H9 (cell line): ENCODE measurements around the gene NPAT. TPM values are rescaled to one million over a fixed set of nuclear protein-coding genes. Genes with fewer than 3 reads are reported as not detected.

Source experiments
- DNase-seq: peaks from one replicate; pipeline ENCODE4 v3.0.0-alpha.2; 2017
- H2AFZ ChIP-seq: one replicate; pipeline ENCODE4 v1.6.1; 2013; ENCODE audit warnings: mild to moderate bottlenecking, low read length, control low read depth, moderate library complexity
- H2AK5ac ChIP-seq: 2 replicates; pipeline ENCODE4 v1.6.1; 2013; ENCODE audit warnings: low read length, control low read depth, mixed read lengths; ENCODE audit not compliant: insufficient read length
- H2BK120ac ChIP-seq: one replicate; pipeline ENCODE4 v1.6.1; 2013; ENCODE audit warnings: low read depth, mild to moderate bottlenecking, low read length, control low read depth, inconsistent platforms; ENCODE audit not compliant: poor library complexity, severe bottlenecking
- H2BK12ac ChIP-seq: 2 replicates; pipeline ENCODE4 v1.6.1; 2013; ENCODE audit warnings: low read length, control low read depth, mixed read lengths, low read depth; ENCODE audit not compliant: insufficient read length
- H2BK15ac ChIP-seq: 2 replicates; pipeline ENCODE4 v1.6.1; 2013; ENCODE audit warnings: low read depth, low read length, control low read depth
- H2BK20ac ChIP-seq: one replicate; pipeline ENCODE4 v1.6.1; 2013; ENCODE audit warnings: low read depth, mild to moderate bottlenecking, low read length, control low read depth, inconsistent platforms; ENCODE audit not compliant: poor library complexity, severe bottlenecking
- H2BK5ac ChIP-seq: 2 replicates; pipeline ENCODE4 v1.6.1; 2013; ENCODE audit warnings: low read length, control low read depth, mixed read lengths; ENCODE audit not compliant: insufficient read length
- H3K14ac ChIP-seq: 2 replicates; pipeline ENCODE4 v1.6.1; 2013; ENCODE audit warnings: low read length, control low read depth; ENCODE audit not compliant: insufficient read depth
- H3K18ac ChIP-seq: 2 replicates; pipeline ENCODE4 v1.6.1; 2013; ENCODE audit warnings: low read depth, mild to moderate bottlenecking, mixed read lengths, low read length, control low read depth; ENCODE audit not compliant: insufficient read length
- H3K23ac ChIP-seq: 2 replicates; pipeline ENCODE4 v1.6.1; 2013; ENCODE audit warnings: low read length, control low read depth, mixed read lengths, low read depth; ENCODE audit not compliant: insufficient read length
- H3K23me2 ChIP-seq: 2 replicates; pipeline ENCODE4 v1.6.1; 2013; ENCODE audit warnings: low read depth, mild to moderate bottlenecking, mixed read lengths, low read length, control low read depth; ENCODE audit not compliant: insufficient read length, poor library complexity, severe bottlenecking
- H3K27ac ChIP-seq: 2 replicates; pipeline ENCODE4 v1.5.1; 2013; ENCODE audit warnings: low read length, control low read depth, mixed read lengths, low read depth; ENCODE audit not compliant: insufficient read length
- H3K27me3 ChIP-seq: 2 replicates; pipeline ENCODE4 v1.6.1; 2013; ENCODE audit warnings: low read length, control low read depth, inconsistent platforms; ENCODE audit not compliant: insufficient read depth
- H3K4ac ChIP-seq: 2 replicates; pipeline ENCODE4 v1.6.1; 2013; ENCODE audit warnings: low read depth, mild to moderate bottlenecking, control low read depth, inconsistent platforms, low read length, moderate library complexity
- H3K4me1 ChIP-seq: 2 replicates; pipeline ENCODE4 v1.6.1; 2013; ENCODE audit warnings: low read length, control low read depth, inconsistent platforms; ENCODE audit not compliant: insufficient read depth
- H3K4me2 ChIP-seq: 2 replicates; pipeline ENCODE4 v1.6.1; 2013; ENCODE audit warnings: low read length, control low read depth, mixed read lengths; ENCODE audit not compliant: insufficient read length, insufficient read depth
- H3K56ac ChIP-seq: 2 replicates; pipeline ENCODE4 v1.6.1; 2013; ENCODE audit warnings: low read depth, mild to moderate bottlenecking, mixed read lengths, low read length, control low read depth; ENCODE audit not compliant: insufficient read length
- H3K79me1 ChIP-seq: 2 replicates; pipeline ENCODE4 v1.6.1; 2013; ENCODE audit warnings: low read depth, mild to moderate bottlenecking, moderate library complexity, low read length, control low read depth, inconsistent platforms; ENCODE audit not compliant: insufficient read depth, poor library complexity, severe bottlenecking
- H3K79me2 ChIP-seq: 2 replicates; pipeline ENCODE4 v1.6.1; 2013; ENCODE audit warnings: low read length, control low read depth, inconsistent platforms; ENCODE audit not compliant: insufficient read depth
- H3K9ac ChIP-seq: 2 replicates; pipeline ENCODE4 v1.6.1; 2013; ENCODE audit warnings: low read length, control low read depth, mixed read lengths; ENCODE audit not compliant: insufficient read length; ENCODE audit errors: extremely low read depth
- H3K9me3 ChIP-seq: one replicate; pipeline ENCODE4 v1.6.1; 2013; ENCODE audit warnings: low read depth, low read length, inconsistent platforms; ENCODE audit not compliant: control insufficient read depth
- H3T11ph ChIP-seq: one replicate; pipeline ENCODE4 v1.6.1; 2013; ENCODE audit warnings: mild to moderate bottlenecking, low read length, control low read depth, inconsistent platforms
- H4K20me1 ChIP-seq: one replicate; pipeline ENCODE4 v1.6.1; 2013; ENCODE audit not compliant: control insufficient read depth, insufficient read length, insufficient read depth
- H4K5ac ChIP-seq: 2 replicates; pipeline ENCODE4 v1.6.1; 2013; ENCODE audit warnings: low read depth, mild to moderate bottlenecking, mixed read lengths, low read length, control low read depth; ENCODE audit not compliant: insufficient read length
- H4K8ac ChIP-seq: replicated peaks from 2 replicates; pipeline ENCODE4 v1.6.1; 2013; ENCODE audit warnings: low read length, control low read depth, mixed read lengths, low read depth; ENCODE audit not compliant: insufficient read length
- H4K91ac ChIP-seq: 2 replicates; pipeline ENCODE4 v1.6.1; 2013; ENCODE audit warnings: low read depth, mild to moderate bottlenecking, moderate library complexity, mixed read lengths, low read length, control low read depth; ENCODE audit not compliant: insufficient read length
- H3K27ac Mint-ChIP-seq, 3 experiments: 2 replicates in 2 of 3; 3 replicates in 1 of 3; pipeline ENCODE4 v1.8.0; 2020 to 2021; ENCODE audit warnings: mixed read lengths in 3 of 3, mild to moderate bottlenecking in 1 of 3, moderate library complexity in 1 of 3
- H3K27me3 Mint-ChIP-seq: 2 replicates; pipeline ENCODE4 v1.8.0; 2021; ENCODE audit warnings: low read depth, mild to moderate bottlenecking, moderate library complexity, mixed read lengths
- H3K36me3 Mint-ChIP-seq, 3 experiments: 2 replicates in 2 of 3; 3 replicates in 1 of 3; pipeline ENCODE4 v1.8.0; 2020 to 2021; ENCODE audit warnings: low read depth in 3 of 3, mixed read lengths in 3 of 3; ENCODE audit not compliant: insufficient read depth in 1 of 3
- H3K4me1 Mint-ChIP-seq, 2 experiments: 2 replicates each; pipeline ENCODE4 v1.8.0; 2020; ENCODE audit warnings: mixed read lengths in 2 of 2
- H3K4me3 Mint-ChIP-seq, 2 experiments: 2 replicates in 1 of 2; 3 replicates in 1 of 2; pipeline ENCODE4 v1.8.0; 2020 to 2021; ENCODE audit warnings: mild to moderate bottlenecking in 2 of 2, mixed read lengths in 2 of 2, moderate library complexity in 1 of 2
- H3K9me3 Mint-ChIP-seq, 2 experiments: 2 replicates in 1 of 2; 3 replicates in 1 of 2; pipeline ENCODE4 v1.8.0; 2020; ENCODE audit warnings: mild to moderate bottlenecking in 2 of 2, mixed read lengths in 2 of 2, moderate library complexity in 1 of 2
- CTCF ChIP-seq: fragments of 200-600 bp; sonication (generic); conservative IDR thresholded peaks from 3 replicates; pipeline ENCODE4 v1.8.0; 2021; ENCODE audit warnings: antibody characterized with exemption, mild to moderate bottlenecking
- WGBS: extraction: QIAGEN DNeasy Blood & Tissue Kit; methylation state at CpG from one replicate; pipeline ENCODE4 v1.1.7; 2013; ENCODE audit warnings: missing lambda C conversion rate, low lambda C conversion rate, mixed read lengths; ENCODE audit not compliant: insufficient read length; ENCODE audit errors: extremely low coverage; 5-methylcytosine and 5-hydroxymethylcytosine counted together
- total RNA-seq: library from RNA; stranded (reverse); gene quantifications from 2 replicates; pipeline ENCODE4 v1.2.1, GENCODE V29; 2021

The NPAT gene
- total RNA-seq, 1 experiment from 2014 or later, result 22.9 TPM

- no peak for TF ChIP-seq CTCF
- no peaks in the 10 kb centered on the region for H3K79me1 ChIP-seq
- H3K9me3 Mint-ChIP-seq, result no peaks in the 10 kb centered on the region
- no peaks in the 10 kb centered on the region for H3K4me1 ChIP-seq
- no peak overlapping the region for H3K14ac ChIP-seq
- no peak overlapping the region for H3K27ac ChIP-seq
- no peaks in the 10 kb centered on the region for H3K27me3 Mint-ChIP-seq
- no peak overlapping the region for H3K4me2 ChIP-seq
- peaks cover 25 to 81% (median 73%) of the 10 kb centered on the region in 3 experiments; a peak in 6 of 7 replicates for H3K36me3 Mint-ChIP-seq
- no peak overlapping the region for H4K5ac ChIP-seq
- no peak overlapping the region for H2BK5ac ChIP-seq
- H3K4ac ChIP-seq, result no peak overlapping the region
- H2BK120ac ChIP-seq, result no peak overlapping the region
- H2BK20ac ChIP-seq, result no peak overlapping the region
- no peak overlapping the region for H2AFZ ChIP-seq
- H3K23ac ChIP-seq, result no peak overlapping the region
- H3K18ac ChIP-seq, result no peak overlapping the region
- no peak overlapping the region for H2BK12ac ChIP-seq
- no peak overlapping the region for H3K9ac ChIP-seq
- no peak overlapping the region for H2BK15ac ChIP-seq
- H4K8ac ChIP-seq, result no peak overlapping the region
- H3K79me2 ChIP-seq, result no peaks in the 10 kb centered on the region
- H3K4me1 Mint-ChIP-seq, result no peaks in the 10 kb centered on the region
- H3K27ac Mint-ChIP-seq, result no peak overlapping the region; a peak in 1 of 7 replicates
- no CpG with 5 or more reads among the region's 1 CpG for WGBS
- H3T11ph ChIP-seq, result no peak overlapping the region
- H3K56ac ChIP-seq, result no peak overlapping the region
- H3K4me3 Mint-ChIP-seq, result no peak overlapping the region
- no peaks in the 10 kb centered on the region for H3K9me3 ChIP-seq
- H4K20me1 ChIP-seq, result no peaks in the 10 kb centered on the region
- H3K23me2 ChIP-seq, result no peaks in the 10 kb centered on the region
- H2AK5ac ChIP-seq, result no peak overlapping the region
- no peaks in the 10 kb centered on the region for H3K27me3 ChIP-seq
- H4K91ac ChIP-seq, result no peak overlapping the region
- DNase-seq, result no peak
These were observed 75.3 kb downstream of the NPAT start for GRCh38 chr11:108147150-108147549.
